Measurements from ENCODE around the gene MCM8. TPM values are rescaled to one million over a fixed set of nuclear protein-coding genes. Genes with fewer than 3 reads are reported as not detected.

MCM8 gene
- total and polyA plus RNA-seq, 2 donors (not counting 1 experiment from before 2014, with no cell fraction given), result 4.4 to 13.8 TPM

DNA sequence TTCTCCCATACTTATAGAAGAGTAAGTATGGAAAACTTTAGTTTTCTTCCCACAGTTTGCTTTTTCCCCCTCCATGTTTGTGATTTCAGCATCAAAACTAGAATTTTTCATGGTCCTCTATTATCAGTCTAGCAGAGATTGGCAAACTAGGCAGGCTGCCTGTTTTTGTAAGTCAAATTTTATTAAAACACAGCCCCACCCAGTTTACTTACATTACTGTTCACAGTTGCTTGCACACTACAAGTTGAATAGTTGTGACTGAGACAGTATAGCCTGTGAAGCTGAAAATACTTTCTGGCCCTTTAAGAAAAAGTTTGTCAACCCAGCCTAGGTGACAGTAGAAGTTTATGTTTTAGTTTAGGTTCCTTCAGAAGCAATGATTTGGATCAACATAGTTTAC is 19.5 kb downstream of the MCM8 start:
- ATAC-seq (ENCODE audit: low read depth), result no peak
- POLR2A ChIA-PET, result no interaction called here
- no peaks in the 10 kb centered on the region for H3K4me1 Mint-ChIP-seq

DNA sequence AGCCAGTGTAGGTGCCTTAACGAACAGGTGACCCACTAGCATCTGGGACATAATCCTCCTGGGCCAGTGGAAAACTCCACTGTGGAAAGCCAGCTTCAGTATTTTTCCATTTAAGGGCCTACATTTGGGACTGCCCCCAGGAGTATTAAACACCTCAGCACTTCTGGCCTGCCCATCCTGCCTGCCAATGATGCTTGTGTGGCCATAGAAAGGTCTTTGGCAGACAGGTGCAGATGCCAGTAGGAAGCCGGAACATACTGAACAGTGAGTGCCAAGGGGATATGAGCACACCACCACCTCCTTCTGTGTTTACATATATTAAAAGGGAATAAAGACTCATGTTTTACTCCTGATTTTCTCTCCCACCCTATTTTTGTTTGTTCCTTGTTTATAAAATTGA is 19.9 kb downstream of the MCM8 start:
- CTCF ChIA-PET, result no interaction called here
- no peak overlapping the region for H2AFZ ChIP-seq (ENCODE audit: insufficient read depth, low read depth, low read length, poor library complexity, severe bottlenecking)
- WGBS (ENCODE audit: insufficient coverage), result no CpG with 5 or more reads among the region's 2 CpGs

More for the DNA sequence above, 19.5 kb downstream of the MCM8 start:
- TF ChIP-seq EZH2 (IDR thresholded peaks at IDR 0.05; ENCODE audit: borderline replicate concordance, insufficient read depth, low read depth, low read length, poor library complexity, severe bottlenecking), result no peak
- TF ChIP-seq, protein P1, sequence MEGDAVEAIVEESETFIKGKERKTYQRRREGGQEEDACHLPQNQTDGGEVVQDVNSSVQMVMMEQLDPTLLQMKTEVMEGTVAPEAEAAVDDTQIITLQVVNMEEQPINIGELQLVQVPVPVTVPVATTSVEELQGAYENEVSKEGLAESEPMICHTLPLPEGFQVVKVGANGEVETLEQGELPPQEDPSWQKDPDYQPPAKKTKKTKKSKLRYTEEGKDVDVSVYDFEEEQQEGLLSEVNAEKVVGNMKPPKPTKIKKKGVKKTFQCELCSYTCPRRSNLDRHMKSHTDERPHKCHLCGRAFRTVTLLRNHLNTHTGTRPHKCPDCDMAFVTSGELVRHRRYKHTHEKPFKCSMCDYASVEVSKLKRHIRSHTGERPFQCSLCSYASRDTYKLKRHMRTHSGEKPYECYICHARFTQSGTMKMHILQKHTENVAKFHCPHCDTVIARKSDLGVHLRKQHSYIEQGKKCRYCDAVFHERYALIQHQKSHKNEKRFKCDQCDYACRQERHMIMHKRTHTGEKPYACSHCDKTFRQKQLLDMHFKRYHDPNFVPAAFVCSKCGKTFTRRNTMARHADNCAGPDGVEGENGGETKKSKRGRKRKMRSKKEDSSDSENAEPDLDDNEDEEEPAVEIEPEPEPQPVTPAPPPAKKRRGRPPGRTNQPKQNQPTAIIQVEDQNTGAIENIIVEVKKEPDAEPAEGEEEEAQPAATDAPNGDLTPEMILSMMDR (IDR thresholded peaks at IDR 0.05), result no peak
- Histone ChIP-seq H2AFZ (ENCODE audit: insufficient read depth, low read depth, low read length, poor library complexity, severe bottlenecking) (no peak overlapping the region), H3K9me3 (ENCODE audit: control extremely low read depth in 1 of 3, control insufficient read depth in 2 of 3, insufficient read depth in 1 of 3, low read length in 2 of 3) (no peaks in the 10 kb centered on the region), H3K4me2 (replicated peaks; ENCODE audit: low read depth, low read length, poor library complexity, severe bottlenecking) (no peak overlapping the region), H3K27me3 (replicated peaks in 1 of 4; ENCODE audit: control extremely low read depth in 1 of 4, control insufficient read depth in 3 of 4, insufficient read depth in 4 of 4, low read length in 3 of 4) (no peaks in the 10 kb centered on the region), H3K79me2 (ENCODE audit: control insufficient read depth, insufficient read depth, low read length) (no peaks in the 10 kb centered on the region), H3K9ac (ENCODE audit: low read length) (no peak overlapping the region), H3K4me3 (ENCODE audit: control extremely low read depth in 1 of 5, extremely low read depth in 1 of 5, insufficient read depth in 1 of 5, low read depth in 2 of 5, low read length in 4 of 5) (no peak overlapping the region), H3K4me1 (ENCODE audit: control insufficient read depth in 2 of 2, insufficient read depth in 2 of 2, low read length in 2 of 2) (no peaks in the 10 kb centered on the region), H4K20me1 (ENCODE audit: control insufficient read depth, insufficient read depth, low read length, poor library complexity, severe bottlenecking) (no peaks in the 10 kb centered on the region), H3K27ac (ENCODE audit: low read length in 2 of 2) (no peak overlapping the region), H3K36me3 (replicated peaks in 1 of 2; ENCODE audit: control extremely low read depth in 1 of 2, control insufficient read depth in 1 of 2, extremely low read depth in 1 of 2, insufficient read depth in 2 of 2, low read length in 1 of 2) (peaks cover 8 to 20% of the 10 kb centered on the region in 2 experiments)
- Mint-ChIP-seq H3K27ac (no peak overlapping the region), H3K4me3 (no peak overlapping the region), H3K9me3 (ENCODE audit: insufficient read depth) (no peaks in the 10 kb centered on the region), H3K27me3 (no peaks in the 10 kb centered on the region)
- intact Hi-C loops (cut with micrococcal nuclease), result no loop called here
- CTCF ChIA-PET, result no interaction called here
- DNase-seq, result no peak

More for the DNA sequence above, 19.9 kb downstream of the MCM8 start:
- Histone ChIP-seq H3K9me3 (ENCODE audit: control extremely low read depth in 1 of 3, control insufficient read depth in 2 of 3, insufficient read depth in 1 of 3, low read length in 2 of 3) (no peaks in the 10 kb centered on the region), H3K36me3 (replicated peaks in 1 of 2; ENCODE audit: control extremely low read depth in 1 of 2, control insufficient read depth in 1 of 2, extremely low read depth in 1 of 2, insufficient read depth in 2 of 2, low read length in 1 of 2) (peaks cover 8 to 21% of the 10 kb centered on the region in 2 experiments), H3K9ac (ENCODE audit: low read length) (no peak overlapping the region), H3K27me3 (replicated peaks in 1 of 4; ENCODE audit: control extremely low read depth in 1 of 4, control insufficient read depth in 3 of 4, insufficient read depth in 4 of 4, low read length in 3 of 4) (no peaks in the 10 kb centered on the region), H3K4me3 (ENCODE audit: control extremely low read depth in 1 of 5, extremely low read depth in 1 of 5, insufficient read depth in 1 of 5, low read depth in 2 of 5, low read length in 4 of 5) (no peak overlapping the region), H3K4me2 (replicated peaks; ENCODE audit: low read depth, low read length, poor library complexity, severe bottlenecking) (no peak overlapping the region), H3K27ac (ENCODE audit: low read length in 2 of 2) (no peak overlapping the region), H3K4me1 (ENCODE audit: control insufficient read depth in 2 of 2, insufficient read depth in 2 of 2, low read length in 2 of 2) (no peaks in the 10 kb centered on the region), H4K20me1 (ENCODE audit: control insufficient read depth, insufficient read depth, low read length, poor library complexity, severe bottlenecking) (no peaks in the 10 kb centered on the region), H3K79me2 (ENCODE audit: control insufficient read depth, insufficient read depth, low read length) (no peaks in the 10 kb centered on the region)
- no peak overlapping the region for H3K27ac Mint-ChIP-seq
- no peak for DNase-seq
- POLR2A ChIA-PET, result no interaction called here
- no peak for ATAC-seq (ENCODE audit: low read depth)
- intact Hi-C loops (cut with micrococcal nuclease), result no loop called here
- H3K4me1 Mint-ChIP-seq, result no peaks in the 10 kb centered on the region
- H3K9me3 Mint-ChIP-seq (ENCODE audit: insufficient read depth), result no peaks in the 10 kb centered on the region
- H3K4me3 Mint-ChIP-seq, result no peak overlapping the region
- H3K27me3 Mint-ChIP-seq, result no peaks in the 10 kb centered on the region
- no peak for TF ChIP-seq EZH2 (IDR thresholded peaks at IDR 0.05; ENCODE audit: borderline replicate concordance, insufficient read depth, low read depth, low read length, poor library complexity, severe bottlenecking)
- TF ChIP-seq, protein P1 (IDR thresholded peaks at IDR 0.05), result no peak
